ENCODE results near the gene ARHGAP5. TPM values are rescaled to one million over a fixed set of nuclear protein-coding genes. Genes with fewer than 3 reads are reported as not detected.

The ARHGAP5 gene
- total and polyA plus RNA-seq, 9 of the 15 experiments (the other 6 are each of a cell fraction or from before 2014, with no cell fraction given), result 3.1 to 21.8 (median 12.1) TPM

DNA sequence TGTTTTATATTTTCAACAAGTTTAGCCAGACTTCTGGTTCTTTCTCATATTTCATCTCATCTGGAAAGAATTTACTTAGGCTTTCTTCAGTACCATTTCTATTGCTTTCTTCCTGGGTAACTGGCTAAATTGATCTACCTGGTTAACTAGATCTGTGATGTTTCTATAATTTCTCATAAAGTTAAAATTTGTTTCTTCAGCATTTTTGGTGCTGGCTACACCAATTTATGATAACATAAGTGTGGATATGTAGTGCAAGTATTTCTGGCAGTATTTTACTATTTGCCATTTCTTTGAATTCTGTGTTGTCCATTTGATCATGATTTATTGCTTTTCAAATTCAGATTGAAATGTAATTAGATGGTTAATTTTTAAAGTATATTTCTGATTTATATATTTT, 25.9 kb downstream of the ARHGAP5 start:
- no peaks in the 10 kb centered on the region for H3K27me3 ChIP-seq (ENCODE audit: control insufficient read depth in 2 of 2, insufficient read depth in 2 of 2, low read length in 2 of 2)
- H3K9ac ChIP-seq (ENCODE audit: insufficient read depth in 1 of 2, low read depth in 2 of 2, low read length in 2 of 2), result no peak overlapping the region
- BruUV-seq (replicated peaks), result no TSS peak
- FAIRE-seq, result no peak
- no peaks in the 10 kb centered on the region for H3K9me1 ChIP-seq (ENCODE audit: control insufficient read depth, insufficient read depth, low read length)
- DNase-seq (ENCODE audit: extremely low read depth in 1 of 4, low spot score in 3 of 4), result no peak
- no peak overlapping the region for H2AFZ ChIP-seq (ENCODE audit: low read depth, low read length)
- intact Hi-C loops (cut with micrococcal nuclease) (no loop called here), in situ Hi-C loops (cut with MboI) (no loop called here)
- H3K9me3 ChIP-seq (replicated peaks; ENCODE audit: control insufficient read depth, insufficient read depth, low read depth, low read length), result no peaks in the 10 kb centered on the region
- CTCF ChIA-PET (ENCODE audit: low intra/inter-chr PET ratio), result no interaction called here
- H4K20me1 ChIP-seq (replicated peaks; ENCODE audit: control insufficient read depth, insufficient read depth, low read length), result no peaks in the 10 kb centered on the region; the same call in 1 of the 2 replicates
- H3K4me3 ChIP-seq, result no peak overlapping the region
- no peak overlapping the region for H3K4me2 ChIP-seq (ENCODE audit: insufficient read depth, low read length)
- no peak overlapping the region for H3K27ac ChIP-seq (ENCODE audit: extremely low read depth, low read depth, low read length)
- no peaks in the 10 kb centered on the region; the same call in 1 of the 3 replicates for H3K36me3 ChIP-seq (ENCODE audit: control insufficient read depth, insufficient read depth, low read length)
- no peak for ATAC-seq
- H3K4me1 ChIP-seq (replicated peaks in 1 of 2; ENCODE audit: control insufficient read depth in 2 of 2, insufficient read depth in 2 of 2, low read length in 2 of 2), result no peaks in the 10 kb centered on the region
- POLR2A ChIA-PET, result no interaction called here
- peaks cover 30% of the 10 kb centered on the region for H3K79me2 ChIP-seq (ENCODE audit: control insufficient read depth, insufficient read depth, low read length)
- TF ChIP-seq NR2C1 (IDR thresholded peaks at IDR 0.05) (no peak), NR2C1 (tag; IDR thresholded peaks at IDR 0.05) (no peak), ZFPM2 (CRISPR knock-in tag; IDR thresholded peaks at IDR 0.05) (no peak), ZBTB49 (CRISPR knock-in tag; IDR thresholded peaks at IDR 0.05; ENCODE audit: borderline replicate concordance) (no peak), MECOM (CRISPR knock-in tag; IDR thresholded peaks at IDR 0.05) (no peak), ZNF584 (CRISPR knock-in tag; IDR thresholded peaks at IDR 0.05; ENCODE audit: low read depth) (no peak), IRF1 (CRISPR knock-in tag; IDR thresholded peaks at IDR 0.05; ENCODE audit: borderline replicate concordance) (no peak), KAT2B (IDR thresholded peaks at IDR 0.05; ENCODE audit: low read depth, low read length) (no peak), HNRNPL (IDR thresholded peaks at IDR 0.05; ENCODE audit: low read depth, low read length) (no peak), ETS2 (tag; IDR thresholded peaks at IDR 0.05; ENCODE audit: borderline replicate concordance, poor library complexity, severe bottlenecking) (no peak)

All from K562 (cell line).